ENCODE results near the gene GULP1.
"Not testable (repeated sequence)": the region's sequence is repeated elsewhere in the genome, so short reads cannot be mapped to it uniquely, and the experiment has no call there.

GULP1 gene

GRCh38 chr2:188569431-188570165 lies 277.9 kb downstream of the GULP1 start:
- DNase-seq: no peak

GRCh38 chr2:188570370-188570769 lies 278.7 kb downstream of the GULP1 start:
- DNase-seq: no peak

GRCh38 chr2:188571543-188572303 lies 280.0 kb downstream of the GULP1 start:
- no peak for DNase-seq

GRCh38 chr2:188572592-188572991 lies 280.9 kb downstream of the GULP1 start:
- DNase-seq: no peak

GRCh38 chr2:188573453-188573852 lies 281.8 kb downstream of the GULP1 start:
- DNase-seq: no peak

- no peak for DNase-seq
Measured at GRCh38 chr2:188576006-188576405, 284.3 kb downstream of the GULP1 start.

GRCh38 chr2:188576651-188577050 lies 285.0 kb downstream of the GULP1 start:
- DNase-seq: no peak

GRCh38 chr2:188577231-188577630 lies 285.6 kb downstream of the GULP1 start:
- no peak for DNase-seq

- no peak for DNase-seq
Measured at GRCh38 chr2:188580738-188581137, 289.1 kb downstream of the GULP1 start.

- DNase-seq: no peak
Measured at GRCh38 chr2:188582211-188582610, 290.5 kb downstream of the GULP1 start.

- no peak for DNase-seq
Measured at GRCh38 chr2:188588235-188588634, 296.6 kb downstream of the GULP1 start.

- no peak for DNase-seq
Measured at GRCh38 chr2:188596054-188596453, 304.4 kb downstream of the GULP1 start.

GRCh38 chr2:188598551-188598950 lies 306.9 kb downstream of the GULP1 start:
- DNase-seq: no peak

- DNase-seq: no peak
Measured at GRCh38 chr2:188599140-188599539, 307.5 kb downstream of the GULP1 start.

GRCh38 chr2:188600536-188601210 lies 309.0 kb downstream of the GULP1 start:
- DNase-seq: no peak

GRCh38 chr2:188601391-188601790 lies 309.7 kb downstream of the GULP1 start:
- DNase-seq: no peak

- no peak for DNase-seq
Measured at GRCh38 chr2:188601927-188602326, 310.3 kb downstream of the GULP1 start.

GRCh38 chr2:188604579-188604978 lies 312.9 kb downstream of the GULP1 start:
- DNase-seq: no peak

GRCh38 chr2:188605609-188606584 lies 314.2 kb downstream of the GULP1 start:
- not testable (repeated sequence) for DNase-seq

- DNase-seq: not testable (repeated sequence)
Measured at GRCh38 chr2:188606596-188606995, 314.9 kb downstream of the GULP1 start.

GRCh38 chr2:188607501-188607900 lies 315.8 kb downstream of the GULP1 start:
- no peak for DNase-seq

- no peak for DNase-seq
Measured at GRCh38 chr2:188609321-188610049, 317.8 kb downstream of the GULP1 start.

Measured in NCI-H1092 (cell line).